Measurements from ENCODE around the gene SLC28A2. TPM values are rescaled to one million over a fixed set of nuclear protein-coding genes. Genes with fewer than 3 reads are reported as not detected.

Gene SLC28A2
- polyA plus RNA-seq, 1 donor (not counting 4 experiments of a cell fraction or from before 2014, with no cell fraction given), result not detected

- Histone ChIP-seq H3K4me2 (ENCODE audit: control insufficient read depth, extremely low read depth, insufficient read depth, low read depth, low read length) (no peak overlapping the region), H3K27ac (ENCODE audit: control insufficient read depth, insufficient read depth, low read length) (no peak overlapping the region), H3K27me3 (ENCODE audit: control insufficient read depth, extremely low read depth, insufficient read depth, low read length) (peaks cover 4% of the 10 kb centered on the region), H3K36me3 (ENCODE audit: control insufficient read depth in 2 of 2, extremely low read depth in 1 of 2, insufficient read depth in 2 of 2, low read length in 2 of 2) (no peaks in the 10 kb centered on the region), H4K20me1 (ENCODE audit: control insufficient read depth, extremely low read depth, insufficient read depth, low read length) (no peaks in the 10 kb centered on the region), H3K4me1 (ENCODE audit: control insufficient read depth, extremely low read depth, insufficient read depth, low read length) (no peaks in the 10 kb centered on the region), H3K9me3 (ENCODE audit: control insufficient read depth, low read depth, low read length) (no peaks in the 10 kb centered on the region), H2AFZ (ENCODE audit: control insufficient read depth, low read length) (no peak overlapping the region), H3K9me1 (ENCODE audit: control insufficient read depth, extremely low read depth, insufficient read depth, low read length) (no peaks in the 10 kb centered on the region), H3K4me3 (ENCODE audit: control insufficient read depth in 2 of 3, extremely low read depth in 1 of 3, insufficient read depth in 2 of 3, low read depth in 1 of 3, low read length in 3 of 3) (no peak overlapping the region), H3K9ac (ENCODE audit: control insufficient read depth, extremely low read depth, insufficient read depth, low read length) (no peak overlapping the region), H3K79me2 (ENCODE audit: control insufficient read depth, insufficient read depth, low read length) (no peaks in the 10 kb centered on the region)
- DNase-seq (ENCODE audit: low read depth, low spot score), result no peak
- dilution Hi-C loops (cut with MboI; ENCODE audit: extremely low pct_ligation_motif_present, low sequenced_read_pairs), result loop anchor here (25.0 kb wide), 2 partner anchors 91 to 166 kb away; partner anchors contain the start of gene GATM
- FAIRE-seq, result no peak
- TF ChIP-seq, protein P1, sequence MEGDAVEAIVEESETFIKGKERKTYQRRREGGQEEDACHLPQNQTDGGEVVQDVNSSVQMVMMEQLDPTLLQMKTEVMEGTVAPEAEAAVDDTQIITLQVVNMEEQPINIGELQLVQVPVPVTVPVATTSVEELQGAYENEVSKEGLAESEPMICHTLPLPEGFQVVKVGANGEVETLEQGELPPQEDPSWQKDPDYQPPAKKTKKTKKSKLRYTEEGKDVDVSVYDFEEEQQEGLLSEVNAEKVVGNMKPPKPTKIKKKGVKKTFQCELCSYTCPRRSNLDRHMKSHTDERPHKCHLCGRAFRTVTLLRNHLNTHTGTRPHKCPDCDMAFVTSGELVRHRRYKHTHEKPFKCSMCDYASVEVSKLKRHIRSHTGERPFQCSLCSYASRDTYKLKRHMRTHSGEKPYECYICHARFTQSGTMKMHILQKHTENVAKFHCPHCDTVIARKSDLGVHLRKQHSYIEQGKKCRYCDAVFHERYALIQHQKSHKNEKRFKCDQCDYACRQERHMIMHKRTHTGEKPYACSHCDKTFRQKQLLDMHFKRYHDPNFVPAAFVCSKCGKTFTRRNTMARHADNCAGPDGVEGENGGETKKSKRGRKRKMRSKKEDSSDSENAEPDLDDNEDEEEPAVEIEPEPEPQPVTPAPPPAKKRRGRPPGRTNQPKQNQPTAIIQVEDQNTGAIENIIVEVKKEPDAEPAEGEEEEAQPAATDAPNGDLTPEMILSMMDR (optimal IDR thresholded peaks at IDR 0.05 in 1 of 3, IDR thresholded peaks at IDR 0.05 in 1 of 3, conservative IDR thresholded peaks at IDR 0.05 in 1 of 3; ENCODE audit: extremely low read depth in 1 of 3, insufficient read depth in 2 of 3, low read length in 3 of 3), result no peak
- no peak for TF ChIP-seq EZH2 (IDR thresholded peaks at IDR 0.05; ENCODE audit: low read length)
Measured at GRCh38 chr15:45221053-45221599, 30.9 kb upstream of the SLC28A2 start.

DNA sequence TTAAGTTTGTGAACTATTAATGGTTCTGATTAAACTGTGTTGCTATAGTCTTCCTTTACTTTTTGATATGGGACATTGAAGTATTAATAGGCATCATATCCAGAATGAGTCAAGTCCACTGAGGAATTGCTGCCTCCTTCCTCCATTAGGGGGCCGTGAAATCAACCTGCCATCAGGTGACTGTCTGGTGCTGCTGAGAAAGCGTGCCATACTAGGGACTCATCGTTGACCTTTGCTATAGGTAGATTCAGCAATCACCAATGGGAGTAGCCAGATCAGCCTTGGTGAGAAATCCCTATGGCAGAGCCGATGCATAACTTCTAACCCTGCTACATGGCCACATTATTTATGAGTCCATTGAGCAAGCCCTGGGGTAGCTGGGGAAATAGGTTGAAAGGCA is 30.1 kb upstream of the SLC28A2 start:
- dilution Hi-C loops (cut with MboI; ENCODE audit: extremely low pct_ligation_motif_present, low sequenced_read_pairs), result loop anchor here (25.0 kb wide), 2 partner anchors 90 to 165 kb away; partner anchors contain the start of gene GATM
- no peak for FAIRE-seq

More for the DNA sequence above, 30.1 kb upstream of the SLC28A2 start:
- no peak for DNase-seq (ENCODE audit: low read depth, low spot score)
- Histone ChIP-seq H3K9me1 (ENCODE audit: control insufficient read depth, extremely low read depth, insufficient read depth, low read length) (no peaks in the 10 kb centered on the region), H4K20me1 (ENCODE audit: control insufficient read depth, extremely low read depth, insufficient read depth, low read length) (no peaks in the 10 kb centered on the region), H3K4me2 (ENCODE audit: control insufficient read depth, extremely low read depth, insufficient read depth, low read depth, low read length) (no peak overlapping the region), H3K4me3 (ENCODE audit: control insufficient read depth in 2 of 3, extremely low read depth in 1 of 3, insufficient read depth in 2 of 3, low read depth in 1 of 3, low read length in 3 of 3) (no peak overlapping the region), H3K79me2 (ENCODE audit: control insufficient read depth, insufficient read depth, low read length) (no peaks in the 10 kb centered on the region), H3K4me1 (ENCODE audit: control insufficient read depth, extremely low read depth, insufficient read depth, low read length) (no peaks in the 10 kb centered on the region), H3K9me3 (ENCODE audit: control insufficient read depth, low read depth, low read length) (no peaks in the 10 kb centered on the region), H3K27me3 (ENCODE audit: control insufficient read depth, extremely low read depth, insufficient read depth, low read length) (peaks cover 4% of the 10 kb centered on the region), H3K9ac (ENCODE audit: control insufficient read depth, extremely low read depth, insufficient read depth, low read length) (no peak overlapping the region), H2AFZ (ENCODE audit: control insufficient read depth, low read length) (no peak overlapping the region), H3K27ac (ENCODE audit: control insufficient read depth, insufficient read depth, low read length) (no peak overlapping the region), H3K36me3 (ENCODE audit: control insufficient read depth in 2 of 2, extremely low read depth in 1 of 2, insufficient read depth in 2 of 2, low read length in 2 of 2) (no peaks in the 10 kb centered on the region)
- TF ChIP-seq EZH2 (IDR thresholded peaks at IDR 0.05; ENCODE audit: low read length), result no peak
- TF ChIP-seq, protein P1 (optimal IDR thresholded peaks at IDR 0.05 in 1 of 3, IDR thresholded peaks at IDR 0.05 in 1 of 3, conservative IDR thresholded peaks at IDR 0.05 in 1 of 3; ENCODE audit: extremely low read depth in 1 of 3, insufficient read depth in 2 of 3, low read length in 3 of 3), result no peak
